Loucy (cell line): ENCODE measurements around the gene POPDC3.

ENCODE experiments used
- H2AFZ ChIP-seq: fragments of 200-600 bp; sonication (generic); 2 replicates; pipeline ENCODE4 v1.6.0; 2016; ENCODE audit warnings: antibody characterized with exemption, mild to moderate bottlenecking, low read length, moderate library complexity
- H3F3A ChIP-seq: fragments of 200-600 bp; 2 replicates; pipeline ENCODE4 v1.6.0; 2016; ENCODE audit warnings: antibody characterized with exemption, low read depth, mild to moderate bottlenecking
- H3K27me3 ChIP-seq: fragments of 200-600 bp; sonication (generic); 2 replicates; pipeline ENCODE4 v1.6.1; 2014; ENCODE audit warnings: low read length, mild to moderate bottlenecking; ENCODE audit not compliant: insufficient read depth, poor library complexity, severe bottlenecking
- H3K36me3 ChIP-seq: fragments of 200-600 bp; sonication (generic); 2 replicates; pipeline ENCODE4 v1.6.1; 2016; ENCODE audit warnings: low read length; ENCODE audit not compliant: insufficient read depth
- H3K4me1 ChIP-seq: fragments of 200-600 bp; sonication (generic); 2 replicates; pipeline ENCODE4 v1.5.1; 2014; ENCODE audit warnings: low read length, mild to moderate bottlenecking; ENCODE audit not compliant: insufficient read depth, poor library complexity, severe bottlenecking
- H3K4me2 ChIP-seq: fragments of 200-600 bp; sonication (generic); 2 replicates; pipeline ENCODE4 v1.6.0; 2014; ENCODE audit warnings: antibody characterized with exemption, low read length, low read depth, mild to moderate bottlenecking; ENCODE audit not compliant: poor library complexity, severe bottlenecking
- H3K4me3 ChIP-seq: fragments of 200-600 bp; sonication (generic); 2 replicates; pipeline ENCODE4 v1.5.1; 2014; ENCODE audit warnings: low read length, mild to moderate bottlenecking, mixed read lengths; ENCODE audit not compliant: poor library complexity, severe bottlenecking
- H3K79me2 ChIP-seq: fragments of 200-600 bp; sonication (generic); 2 replicates; pipeline ENCODE4 v1.6.1; 2014; ENCODE audit warnings: low read length; ENCODE audit not compliant: insufficient read depth
- H3K9ac ChIP-seq: fragments of 200-600 bp; sonication (generic); 2 replicates; pipeline ENCODE4 v1.6.0; 2014; ENCODE audit warnings: mild to moderate bottlenecking, low read depth, low read length, moderate library complexity; ENCODE audit not compliant: poor library complexity, severe bottlenecking
- H3K9me2 ChIP-seq: fragments of 200-600 bp; sonication (generic); replicated peaks from 2 replicates; pipeline ENCODE4 v1.6.1; 2016; ENCODE audit warnings: low read depth, low read length, mixed read lengths
- H3K9me3 ChIP-seq: fragments of 200-600 bp; sonication (generic); 2 replicates; pipeline ENCODE4 v1.6.1; 2014; ENCODE audit warnings: mild to moderate bottlenecking, antibody characterized with exemption, low read length, low read depth; ENCODE audit not compliant: insufficient read depth
- H4K20me1 ChIP-seq: fragments of 200-600 bp; sonication (generic); 2 replicates; pipeline ENCODE4 v1.6.0; 2014; ENCODE audit warnings: antibody characterized with exemption, low read length, mild to moderate bottlenecking; ENCODE audit not compliant: insufficient read depth, poor library complexity, severe bottlenecking
- CTCF ChIP-seq: fragments of 200-600 bp; sonication (generic); conservative IDR thresholded peaks from 2 replicates; pipeline ENCODE4 v1.5.1; 2014; ENCODE audit warnings: mild to moderate bottlenecking, antibody characterized with exemption, low read length
- EZH2phosphoT487 ChIP-seq: fragments of 200-600 bp; IDR thresholded peaks from 2 replicates; pipeline ENCODE4 v1.6.1; 2018; ENCODE audit warnings: antibody characterized with exemption, mild to moderate bottlenecking, moderate library complexity, borderline replicate concordance

The POPDC3 gene

GRCh38 chr6:105194106-105194505, 14.3 kb upstream of the POPDC3 start:
- Histone ChIP-seq H3K4me3 (no peak overlapping the region), H3K27me3 (no peaks in the 10 kb centered on the region), H3K79me2 (no peaks in the 10 kb centered on the region), H4K20me1 (no peaks in the 10 kb centered on the region), H3K9me2 (no peaks in the 10 kb centered on the region), H3K9me3 (no peaks in the 10 kb centered on the region), H3K4me1 (no peaks in the 10 kb centered on the region), H3F3A (no peaks in the 10 kb centered on the region), H3K4me2 (no peak overlapping the region), H3K36me3 (no peaks in the 10 kb centered on the region), H2AFZ (no peak overlapping the region), H3K9ac (no peak overlapping the region)
- no peak for TF ChIP-seq EZH2phosphoT487
- no peak for TF ChIP-seq CTCF

- Histone ChIP-seq H2AFZ (no peak overlapping the region), H3K27me3 (no peaks in the 10 kb centered on the region), H3K79me2 (no peaks in the 10 kb centered on the region), H3K4me2 (no peak overlapping the region), H3K4me3 (no peak overlapping the region), H3F3A (no peaks in the 10 kb centered on the region), H3K9me3 (no peaks in the 10 kb centered on the region), H3K4me1 (no peaks in the 10 kb centered on the region), H3K36me3 (no peaks in the 10 kb centered on the region), H4K20me1 (no peaks in the 10 kb centered on the region), H3K9ac (no peak overlapping the region), H3K9me2 (no peaks in the 10 kb centered on the region)
- TF ChIP-seq CTCF = no peak
- no peak for TF ChIP-seq EZH2phosphoT487
Observed at GRCh38 chr6:105193647-105194046, 13.8 kb upstream of the POPDC3 start.

GRCh38 chr6:105192707-105193465, 13.1 kb upstream of the POPDC3 start:
- H3K79me2 ChIP-seq = no peaks in the 10 kb centered on the region

More at GRCh38 chr6:105192707-105193465, 13.1 kb upstream of the POPDC3 start:
- no peak overlapping the region for H3K4me3 ChIP-seq
- H4K20me1 ChIP-seq = no peaks in the 10 kb centered on the region
- H3K36me3 ChIP-seq = no peaks in the 10 kb centered on the region
- H3K9me2 ChIP-seq = no peaks in the 10 kb centered on the region
- no peak overlapping the region for H3K9ac ChIP-seq
- H3K4me2 ChIP-seq = no peak overlapping the region
- no peaks in the 10 kb centered on the region for H3K27me3 ChIP-seq
- no peak overlapping the region for H2AFZ ChIP-seq
- H3F3A ChIP-seq = no peaks in the 10 kb centered on the region
- TF ChIP-seq CTCF (no peak), EZH2phosphoT487 (no peak)
- no peaks in the 10 kb centered on the region for H3K9me3 ChIP-seq
- H3K4me1 ChIP-seq = no peaks in the 10 kb centered on the region
